Activated T-cell treated with anti-CD3 and anti-CD28 coated beads, Interleukin-2, amount 50 U/mL, for 24 hours (primary cell): Measurements from ENCODE around the gene BPGM.
A peak's percentile ranks its signal among the peaks of the same experiment; 100 is the strongest.
"Not testable (repeated sequence)": the region's sequence is repeated elsewhere in the genome, so short reads cannot be mapped to it uniquely, and the experiment has no call there.

Experiments used
- DNase-seq: peaks from one replicate; pipeline ENCODE4 v3.0.0-alpha.2; 2020
- H3K27ac Mint-ChIP-seq: 2 replicates; pipeline ENCODE4 v1.8.0; 2020; ENCODE audit warnings: mild to moderate bottlenecking, mixed read lengths
- H3K27me3 Mint-ChIP-seq: 2 replicates; pipeline ENCODE4 v1.8.0; 2020; ENCODE audit warnings: mixed read lengths
- H3K36me3 Mint-ChIP-seq: 2 replicates; pipeline ENCODE4 v1.8.0; 2020; ENCODE audit warnings: low read depth, mixed read lengths
- H3K4me1 Mint-ChIP-seq: 2 replicates; pipeline ENCODE4 v1.8.0; 2020; ENCODE audit warnings: low read depth, mixed read lengths
- H3K4me3 Mint-ChIP-seq: 2 replicates; pipeline ENCODE4 v1.8.0; 2020; ENCODE audit warnings: mild to moderate bottlenecking, moderate library complexity, mixed read lengths
- H3K9me3 Mint-ChIP-seq: 2 replicates; pipeline ENCODE4 v1.8.0; 2020; ENCODE audit warnings: mixed read lengths

Gene BPGM

DNA sequence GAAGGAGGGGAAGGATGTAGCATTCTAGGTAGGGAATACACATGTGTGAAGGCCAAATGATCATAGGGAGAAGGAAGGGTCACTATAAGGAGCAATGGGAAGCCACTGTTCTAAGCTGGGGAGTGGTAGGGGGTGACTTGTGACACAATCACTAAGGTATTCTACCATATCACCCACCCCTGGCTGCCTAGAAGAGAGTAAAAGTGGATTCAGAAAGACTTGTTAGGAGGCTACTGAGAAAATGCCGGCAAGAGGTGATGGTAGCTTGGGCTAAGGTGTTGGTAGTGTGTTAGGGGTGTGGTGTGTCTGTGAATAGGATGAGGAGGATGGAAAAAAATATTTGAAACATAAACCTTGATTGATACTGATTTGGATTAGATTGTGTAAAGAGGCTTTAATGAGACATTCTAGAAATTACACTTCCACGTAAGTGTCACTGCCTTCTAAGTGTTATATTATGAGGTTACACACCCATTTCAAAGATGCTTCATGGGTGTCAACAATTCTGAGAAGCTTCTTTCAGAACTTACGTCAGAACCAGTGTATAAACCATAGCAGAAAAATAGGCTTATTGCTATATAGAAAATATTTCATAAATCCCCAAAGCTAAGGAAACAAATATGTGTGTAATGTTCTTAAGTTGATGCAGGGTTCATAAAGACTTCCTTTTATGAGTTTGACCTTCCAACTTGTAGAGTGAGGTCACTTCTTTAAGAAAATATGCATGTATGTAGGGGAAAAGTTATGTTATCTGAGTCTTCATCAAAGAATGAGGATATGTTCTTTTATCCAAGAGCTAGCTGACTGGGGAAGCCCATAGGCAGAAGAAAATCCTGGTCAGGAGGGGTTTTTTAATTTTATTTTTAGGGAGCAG lies 5.6 kb upstream of the BPGM start:
- Mint-ChIP-seq H3K27ac (peak overlapping the region; percentile 65), H3K4me1 (peaks cover 42% of the 10 kb centered on the region), H3K27me3 (no peaks in the 10 kb centered on the region), H3K4me3 (no peak overlapping the region), H3K36me3 (peaks cover 3% of the 10 kb centered on the region), H3K9me3 (peaks cover 5% of the 10 kb centered on the region)
- DNase-seq, result no peak

GRCh38 chr7:134641981-134642380 lies 4.7 kb upstream of the BPGM start:
- not testable (repeated sequence) for DNase-seq, H3K27me3 Mint-ChIP-seq, H3K4me3 Mint-ChIP-seq, H3K27ac Mint-ChIP-seq, H3K36me3 Mint-ChIP-seq, H3K9me3 Mint-ChIP-seq
- H3K4me1 Mint-ChIP-seq, result peaks cover 33% of the 10 kb centered on the region

DNA sequence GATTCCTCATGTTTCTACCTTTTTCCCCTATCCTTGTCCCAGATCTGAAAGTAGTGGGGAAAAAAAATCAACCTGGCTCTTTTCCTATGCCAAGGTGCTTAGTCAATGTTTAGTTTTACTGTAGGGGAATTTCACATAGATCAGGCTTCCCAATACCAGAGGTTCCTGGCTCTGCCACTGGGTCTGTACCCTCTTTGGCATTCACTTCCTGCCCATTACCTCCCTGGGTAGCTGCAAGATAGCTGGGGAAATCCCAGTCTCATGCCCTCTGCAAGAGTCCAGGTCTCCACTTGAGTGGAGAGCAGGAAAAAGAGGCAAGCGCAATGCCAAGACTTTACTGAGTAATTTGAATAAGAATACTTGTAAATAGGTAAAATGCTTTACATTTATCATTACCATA lies 3.5 kb upstream of the BPGM start:
- peaks cover 3% of the 10 kb centered on the region for H3K36me3 Mint-ChIP-seq
- no peak overlapping the region for H3K27ac Mint-ChIP-seq
- H3K4me3 Mint-ChIP-seq, result no peak overlapping the region
- DNase-seq, result no peak
- H3K4me1 Mint-ChIP-seq, result peaks cover 27% of the 10 kb centered on the region
- peaks cover 5% of the 10 kb centered on the region for H3K9me3 Mint-ChIP-seq
- no peaks in the 10 kb centered on the region for H3K27me3 Mint-ChIP-seq

GRCh38 chr7:134645478-134645877 lies 1.2 kb upstream of the BPGM start:
- peaks cover 17% of the 10 kb centered on the region for H3K36me3 Mint-ChIP-seq
- no peaks in the 10 kb centered on the region for H3K27me3 Mint-ChIP-seq
- H3K9me3 Mint-ChIP-seq, result peaks cover 5% of the 10 kb centered on the region
- H3K4me1 Mint-ChIP-seq, result peaks cover 39% of the 10 kb centered on the region
- no peak overlapping the region for H3K27ac Mint-ChIP-seq
- no peak for DNase-seq
- H3K4me3 Mint-ChIP-seq, result no peak overlapping the region

- H3K27ac Mint-ChIP-seq, result no peak overlapping the region
- H3K9me3 Mint-ChIP-seq, result peaks cover 5% of the 10 kb centered on the region
- no peak for DNase-seq
- H3K36me3 Mint-ChIP-seq, result peaks cover 17% of the 10 kb centered on the region
- H3K4me3 Mint-ChIP-seq, result no peak overlapping the region
- peaks cover 38% of the 10 kb centered on the region for H3K4me1 Mint-ChIP-seq
- no peaks in the 10 kb centered on the region for H3K27me3 Mint-ChIP-seq
Measured at GRCh38 chr7:134645935-134646334, 718 bp upstream of the BPGM start.

GRCh38 chr7:134648456-134648855 lies 1.8 kb downstream of the BPGM start:
- no peak overlapping the region for H3K27ac Mint-ChIP-seq
- no peak for DNase-seq
- H3K9me3 Mint-ChIP-seq, result no peaks in the 10 kb centered on the region
- peaks cover 42% of the 10 kb centered on the region for H3K4me1 Mint-ChIP-seq
- no peaks in the 10 kb centered on the region for H3K27me3 Mint-ChIP-seq
- H3K4me3 Mint-ChIP-seq, result no peak overlapping the region
- H3K36me3 Mint-ChIP-seq, result peaks cover 18% of the 10 kb centered on the region

DNA sequence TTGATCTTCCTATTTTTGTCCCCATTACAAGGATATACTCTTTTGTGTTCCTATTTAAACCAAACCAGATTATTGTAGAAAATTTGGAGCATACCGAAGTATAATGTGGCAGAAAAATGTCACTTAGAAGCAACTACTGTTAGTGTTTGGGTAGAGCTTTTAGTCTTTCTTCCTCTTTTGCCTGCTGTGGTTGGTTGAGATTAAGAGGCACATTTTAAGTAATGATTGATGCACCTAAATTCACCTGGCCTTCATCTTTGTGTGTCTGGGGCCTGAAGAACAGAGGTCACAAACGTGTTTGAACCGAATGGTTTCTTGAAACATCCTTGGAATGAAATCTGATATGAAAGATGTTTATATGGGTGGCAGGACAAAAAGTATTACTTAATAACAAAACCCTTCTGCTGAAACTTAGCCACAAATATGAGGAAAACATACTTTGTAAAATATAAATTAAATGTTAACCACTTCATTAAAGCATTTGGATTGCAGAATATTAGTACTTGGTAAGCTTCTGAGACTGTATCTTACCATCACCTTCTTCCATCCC lies 2.6 kb downstream of the BPGM start:
- no peak for DNase-seq
- H3K27ac Mint-ChIP-seq, result peak overlapping the region; percentile 57
- peaks cover 20% of the 10 kb centered on the region for H3K36me3 Mint-ChIP-seq
- no peak overlapping the region for H3K4me3 Mint-ChIP-seq
- no peaks in the 10 kb centered on the region for H3K9me3 Mint-ChIP-seq
- peaks cover 46% of the 10 kb centered on the region for H3K4me1 Mint-ChIP-seq
- H3K27me3 Mint-ChIP-seq, result no peaks in the 10 kb centered on the region

- H3K27ac Mint-ChIP-seq, result no peak overlapping the region
- peaks cover 7% of the 10 kb centered on the region for H3K9me3 Mint-ChIP-seq
- peaks cover 67% of the 10 kb centered on the region for H3K4me1 Mint-ChIP-seq
- no peak for DNase-seq
- H3K4me3 Mint-ChIP-seq, result no peak overlapping the region
- peaks cover 42% of the 10 kb centered on the region for H3K36me3 Mint-ChIP-seq
- H3K27me3 Mint-ChIP-seq, result no peaks in the 10 kb centered on the region
Measured at GRCh38 chr7:134651991-134652390, 5.3 kb downstream of the BPGM start.

- peaks cover 68% of the 10 kb centered on the region for H3K4me1 Mint-ChIP-seq
- DNase-seq, result no peak
Measured at GRCh38 chr7:134654104-134654775, 7.6 kb downstream of the BPGM start.

DNA sequence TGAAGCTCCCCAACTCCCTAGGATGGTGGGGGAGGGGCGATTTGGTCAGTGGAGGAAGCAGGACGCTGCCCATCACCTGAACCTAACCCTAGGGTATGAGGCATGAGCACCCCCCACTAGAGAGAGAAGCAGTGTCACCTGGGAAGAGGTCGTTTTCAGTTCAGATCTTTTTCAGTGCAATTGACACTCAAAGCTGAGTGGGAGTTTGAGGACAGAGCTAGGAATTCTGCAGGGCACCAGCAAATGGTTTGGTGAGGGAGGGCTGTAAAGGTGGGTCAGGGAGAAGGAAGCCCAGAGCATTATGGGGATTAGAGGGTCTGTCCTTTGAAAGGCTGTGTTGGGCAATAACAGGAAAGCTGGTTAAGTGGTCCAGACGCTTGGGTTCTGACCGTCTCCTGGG lies 10.9 kb downstream of the BPGM start:
- H3K4me1 Mint-ChIP-seq, result peaks cover 72% of the 10 kb centered on the region
- peaks cover 7% of the 10 kb centered on the region for H3K9me3 Mint-ChIP-seq
- DNase-seq, result no peak
- H3K27ac Mint-ChIP-seq, result no peak overlapping the region
- H3K4me3 Mint-ChIP-seq, result no peak overlapping the region
- peaks cover 73% of the 10 kb centered on the region for H3K36me3 Mint-ChIP-seq
- H3K27me3 Mint-ChIP-seq, result no peaks in the 10 kb centered on the region

More at GRCh38 chr7:134654104-134654775, 7.6 kb downstream of the BPGM start:
- Mint-ChIP-seq H3K9me3 (peaks cover 7% of the 10 kb centered on the region), H3K27me3 (no peaks in the 10 kb centered on the region), H3K27ac (peak overlapping the region; percentile 88), H3K4me3 (peak overlapping the region; percentile 3), H3K36me3 (peaks cover 55% of the 10 kb centered on the region)

GRCh38 chr7:134660242-134660785 lies 13.7 kb downstream of the BPGM start:
- H3K27ac Mint-ChIP-seq, result no peak overlapping the region
- peaks cover 57% of the 10 kb centered on the region for H3K4me1 Mint-ChIP-seq
- no peaks in the 10 kb centered on the region for H3K27me3 Mint-ChIP-seq
- peaks cover 87% of the 10 kb centered on the region for H3K36me3 Mint-ChIP-seq
- H3K4me3 Mint-ChIP-seq, result no peak overlapping the region
- peaks cover 11% of the 10 kb centered on the region for H3K9me3 Mint-ChIP-seq
- DNase-seq, result no peak

DNA sequence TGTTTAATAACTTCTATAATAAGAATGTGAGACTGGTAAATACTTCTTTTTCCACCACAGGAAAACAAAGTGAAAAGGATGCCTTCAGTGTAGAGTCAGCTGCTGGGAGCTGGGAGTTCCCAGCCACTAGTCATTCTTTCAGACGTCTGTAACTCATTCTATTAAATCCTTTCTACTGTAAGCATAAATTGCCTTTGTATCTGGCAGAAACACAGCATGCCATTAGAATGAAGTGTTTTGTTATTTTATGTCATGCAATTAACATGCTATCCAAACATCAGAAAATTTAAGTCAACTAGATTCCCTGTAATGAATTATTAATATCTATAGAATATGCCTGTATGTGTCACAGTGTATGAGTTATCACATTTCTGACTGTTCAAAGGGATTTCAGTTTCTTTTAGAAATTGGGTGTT lies 14.3 kb downstream of the BPGM start:
- Mint-ChIP-seq H3K36me3 (peaks cover 81% of the 10 kb centered on the region), H3K27me3 (no peaks in the 10 kb centered on the region), H3K4me3 (no peak overlapping the region), H3K9me3 (peaks cover 9% of the 10 kb centered on the region), H3K27ac (no peak overlapping the region), H3K4me1 (peaks cover 53% of the 10 kb centered on the region)
- no peak for DNase-seq

DNA sequence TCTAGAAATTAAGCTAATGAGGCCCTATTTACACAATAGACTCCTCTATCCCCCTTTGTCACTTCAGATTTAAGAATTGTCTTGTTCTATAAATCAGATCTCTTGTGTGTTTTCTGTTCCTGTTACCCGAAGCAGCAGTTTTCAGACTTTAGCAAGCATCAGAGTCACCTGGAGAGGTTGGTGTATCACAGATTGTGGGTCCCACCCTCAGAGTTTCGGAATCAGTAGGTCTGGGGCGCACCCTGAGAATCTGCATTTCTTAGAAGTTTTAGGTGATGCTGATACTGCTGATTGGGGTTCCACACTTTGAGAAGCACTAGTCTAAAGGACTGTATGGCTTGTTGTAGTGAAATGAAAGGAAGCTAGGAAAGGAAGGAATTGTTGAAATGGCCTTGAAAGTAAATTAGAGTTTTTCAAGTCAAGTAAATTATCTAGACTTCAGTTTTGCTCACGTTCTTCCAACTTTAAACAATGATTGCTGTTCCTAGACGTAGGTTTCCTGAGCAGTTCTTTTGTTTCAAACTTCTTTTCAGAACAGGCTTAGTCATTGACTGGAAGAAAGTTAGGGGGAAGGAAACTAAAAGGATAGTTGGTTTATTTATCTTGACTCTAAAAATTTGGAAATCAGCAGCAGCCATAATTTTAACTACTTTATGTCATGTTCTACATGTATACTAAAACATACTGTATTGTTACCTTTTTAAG lies 15.7 kb downstream of the BPGM start:
- Mint-ChIP-seq H3K9me3 (peaks cover 5% of the 10 kb centered on the region), H3K4me1 (peaks cover 56% of the 10 kb centered on the region), H3K27ac (peak overlapping the region; percentile 65)

GRCh38 chr7:134662871-134663205 lies 16.2 kb downstream of the BPGM start:
- Mint-ChIP-seq H3K36me3 (peaks cover 79% of the 10 kb centered on the region), H3K27me3 (no peaks in the 10 kb centered on the region), H3K9me3 (peaks cover 5% of the 10 kb centered on the region), H3K27ac (no peak overlapping the region), H3K4me3 (no peak overlapping the region), H3K4me1 (peaks cover 56% of the 10 kb centered on the region)
- no peak for DNase-seq

More for the DNA sequence above, 15.7 kb downstream of the BPGM start:
- Mint-ChIP-seq H3K27me3 (no peaks in the 10 kb centered on the region), H3K4me3 (no peak overlapping the region), H3K36me3 (peaks cover 83% of the 10 kb centered on the region)
- DNase-seq, result no peak
